GM12878 (cell line): ENCODE data around the gene NEAT1. TPM values are rescaled to one million over a fixed set of nuclear protein-coding genes. Genes with fewer than 3 reads are reported as not detected.
A peak's percentile ranks its signal among the peaks of the same experiment; 100 is the strongest.

Source experiments
- ASH2L ChIP-seq: fragments of 300-600, 200-600 bp; sonication (generic); IDR thresholded peaks from 2 replicates; pipeline ENCODE4 v1.6.1; 2017; ENCODE audit warnings: low read depth, mild to moderate bottlenecking, borderline replicate concordance
- BCL11A ChIP-seq: IDR thresholded peaks from 2 replicates; pipeline ENCODE4 v1.6.1; 2011; ENCODE audit warnings: low read depth, low read length
- CBX5 ChIP-seq: sonication (generic); IDR thresholded peaks from 2 replicates; pipeline ENCODE4 v1.6.1; 2016; ENCODE audit warnings: low read depth, moderate library complexity, mild to moderate bottlenecking, inconsistent platforms
- CHD4 ChIP-seq: fragments of 200-600 bp; sonication (generic); IDR thresholded peaks from 2 replicates; pipeline ENCODE4 v1.6.1; 2016; ENCODE audit warnings: mild to moderate bottlenecking
- ESRRA ChIP-seq: IDR thresholded peaks from 2 replicates; pipeline ENCODE4 v1.6.1; 2012; ENCODE audit warnings: mild to moderate bottlenecking, low read length, improper control_type of control experiment
- HDGF ChIP-seq: fragments of 450-650 bp; IDR thresholded peaks from 2 replicates; pipeline ENCODE4 v1.6.1; 2016; ENCODE audit warnings: antibody characterized with exemption
- IKZF1 ChIP-seq: fragments of 450-650 bp; conservative IDR thresholded peaks from 2 replicates; pipeline ENCODE4 v1.6.1; 2017; ENCODE audit warnings: antibody characterized with exemption, mild to moderate bottlenecking
- IRF4 ChIP-seq: IDR thresholded peaks from 2 replicates; pipeline ENCODE4 v1.6.1; 2011; ENCODE audit warnings: low read depth, low read length
- JUND ChIP-seq: IDR thresholded peaks from 2 replicates; pipeline ENCODE4 v1.6.1; 2012; ENCODE audit warnings: low read depth, mild to moderate bottlenecking, low read length, improper control_type of control experiment, moderate library complexity
- LARP7 ChIP-seq: fragments of 450-650 bp; IDR thresholded peaks from 2 replicates; pipeline ENCODE4 v1.6.1; 2017; ENCODE audit warnings: mild to moderate bottlenecking
- MXI1 ChIP-seq: fragments of 150-350 bp; IDR thresholded peaks from 2 replicates; pipeline ENCODE4 v1.6.1; 2011; ENCODE audit warnings: low read depth, mild to moderate bottlenecking, inconsistent platforms, low read length, improper control_type of control experiment
- RELA ChIP-seq: fragments of 450-650 bp; IDR thresholded peaks from 2 replicates; pipeline ENCODE4 v1.8.0; 2014; ENCODE audit warnings: borderline replicate concordance; ENCODE audit not compliant: partially characterized antibody
- SIX5 ChIP-seq: IDR thresholded peaks from 2 replicates; pipeline ENCODE4 v1.6.1; 2011; ENCODE audit warnings: mild to moderate bottlenecking, low read depth, low read length, moderate library complexity; ENCODE audit not compliant: severe bottlenecking
- SP1 ChIP-seq: IDR thresholded peaks from one replicate; pipeline ENCODE4 v1.6.1; 2011; ENCODE audit warnings: low read depth, low read length
- STAT3 ChIP-seq: IDR thresholded peaks from 2 replicates; pipeline ENCODE4 v1.6.1; 2011; ENCODE audit warnings: low read depth, low read length, improper control_type of control experiment
- SUZ12 ChIP-seq: fragments of 200-600 bp; sonication (generic); IDR thresholded peaks from one replicate; pipeline ENCODE4 v1.6.1; 2018; ENCODE audit warnings: antibody characterized with exemption, mild to moderate bottlenecking; ENCODE audit not compliant: unreplicated experiment
- TCF12 ChIP-seq: IDR thresholded peaks from 2 replicates; pipeline ENCODE4 v1.6.1; 2011; ENCODE audit warnings: low read depth, mild to moderate bottlenecking, low read length
- ZBED1 ChIP-seq: IDR thresholded peaks from 2 replicates; pipeline ENCODE4 v1.6.1; 2016; ENCODE audit warnings: borderline replicate concordance
- ZNF207 ChIP-seq: fragments of 450-650 bp; IDR thresholded peaks from 2 replicates; pipeline ENCODE4 v1.6.1; 2014; ENCODE audit warnings: antibody characterized with exemption, mild to moderate bottlenecking, borderline replicate concordance
- polyA plus RNA-seq, 11 experiments: library from polyadenylated mRNA; depleted of rRNA in 4 of 11; unstranded in 6 of 11; stranded (reverse) in 5 of 11; fragments of >200 nt; fragmentation: Nextera tagmentation in 4 of 11; fragmentation: Illumina TruSeq in 1 of 11; extraction: Ambion mirVana in 4 of 11; extraction: Trizol in 1 of 11; gene quantifications; 1 replicate in 1 of 11; 2 replicates in 10 of 11; pipeline versions ENCODE4 v1.2.1 to v1.2.3, GENCODE V29; 2011 to 2016; ENCODE audit warnings: inconsistent platforms in 2 of 11, missing spikeins in 2 of 11, low read depth in 1 of 11
- total RNA-seq, 4 experiments: library from RNA; depleted of rRNA in 3 of 4; stranded (reverse); fragments of >200 nt in 3 of 4; fragmentation: Illumina TruSeq in 1 of 4; extraction: Trizol in 1 of 4; gene quantifications; 2 replicates each; pipeline versions ENCODE4 v1.2.1 to v1.2.3, GENCODE V29; 2013 to 2021
- TF ChIP-seq, protein P1 (sequence below): IDR thresholded peaks from 2 replicates; pipeline ENCODE4 v1.6.1; 2012; ENCODE audit warnings: improper control_type of control experiment, low read depth, low read length; ENCODE audit not compliant: insufficient replicate concordance
- TF ChIP-seq, protein P2 (sequence below): IDR thresholded peaks from 2 replicates; pipeline ENCODE4 v1.6.1; 2011; ENCODE audit warnings: borderline replicate concordance, low read depth, mild to moderate bottlenecking, moderate library complexity, low read length; ENCODE audit not compliant: insufficient read depth, poor library complexity, severe bottlenecking
- TF ChIP-seq, protein P3 (sequence below): fragments of 450-650 bp; formaldehyde crosslinking; IDR thresholded peaks from 2 replicates; pipeline ENCODE4 v1.4.0; 2020; ENCODE audit warnings: mild to moderate bottlenecking, moderate library complexity

Gene NEAT1
- total and polyA plus RNA-seq, 10 of the 15 experiments (the other 5 are each of a cell fraction or from before 2014, with no cell fraction given): 13.6 to 328 (median 69.4) TPM

DNA sequence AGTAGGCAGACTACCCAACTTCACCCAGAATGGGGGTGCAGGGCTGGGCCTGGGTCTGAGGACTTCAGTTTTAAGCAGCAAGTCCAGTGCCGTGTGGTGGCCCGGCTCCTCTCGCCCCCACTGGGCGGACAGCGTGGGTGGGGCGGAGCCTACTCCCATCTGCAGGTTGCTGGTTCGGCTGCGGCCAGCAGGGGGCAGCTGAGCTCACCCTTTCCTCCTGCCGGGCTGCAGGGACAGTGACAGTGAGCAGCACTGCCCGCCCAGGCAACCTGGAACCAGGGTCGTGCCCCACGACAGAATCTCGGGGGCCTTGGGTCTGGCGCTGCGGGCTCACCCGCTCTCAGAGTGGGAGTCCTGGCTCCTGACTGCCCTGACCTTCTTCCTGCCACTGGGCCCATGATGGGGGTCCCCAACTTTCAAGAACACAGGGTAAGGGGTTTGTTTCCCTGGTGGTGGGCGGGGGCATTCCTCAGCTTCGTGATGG, 6.2 kb upstream of the NEAT1 start (continued):
- TF ChIP-seq MXI1 (0 out of 2 replicates have a peak, but pooled peaks have one; percentile 38), BCL11A (no peak), RELA (peak; percentile 79), CBX5 (no peak), IKZF1 (peak; percentile 52), SIX5 (no peak), ZBED1 (no peak), TCF12 (0 out of 2 replicates have a peak, but pooled peaks have one; percentile 67), LARP7 (peak; percentile 68; the same call in 1 of the 2 replicates), IRF4 (peak; percentile 59; the same call in 1 of the 2 replicates), CHD4 (no peak), SUZ12 (no peak), STAT3 (no peak), SP1 (no peak), HDGF (peak; percentile 12; the same call in 1 of the 2 replicates), JUND (no peak), ESRRA (no peak), ZNF207 (peak; percentile 54; the same call in 1 of the 2 replicates), ASH2L (no peak)
- TF ChIP-seq, protein P1, sequence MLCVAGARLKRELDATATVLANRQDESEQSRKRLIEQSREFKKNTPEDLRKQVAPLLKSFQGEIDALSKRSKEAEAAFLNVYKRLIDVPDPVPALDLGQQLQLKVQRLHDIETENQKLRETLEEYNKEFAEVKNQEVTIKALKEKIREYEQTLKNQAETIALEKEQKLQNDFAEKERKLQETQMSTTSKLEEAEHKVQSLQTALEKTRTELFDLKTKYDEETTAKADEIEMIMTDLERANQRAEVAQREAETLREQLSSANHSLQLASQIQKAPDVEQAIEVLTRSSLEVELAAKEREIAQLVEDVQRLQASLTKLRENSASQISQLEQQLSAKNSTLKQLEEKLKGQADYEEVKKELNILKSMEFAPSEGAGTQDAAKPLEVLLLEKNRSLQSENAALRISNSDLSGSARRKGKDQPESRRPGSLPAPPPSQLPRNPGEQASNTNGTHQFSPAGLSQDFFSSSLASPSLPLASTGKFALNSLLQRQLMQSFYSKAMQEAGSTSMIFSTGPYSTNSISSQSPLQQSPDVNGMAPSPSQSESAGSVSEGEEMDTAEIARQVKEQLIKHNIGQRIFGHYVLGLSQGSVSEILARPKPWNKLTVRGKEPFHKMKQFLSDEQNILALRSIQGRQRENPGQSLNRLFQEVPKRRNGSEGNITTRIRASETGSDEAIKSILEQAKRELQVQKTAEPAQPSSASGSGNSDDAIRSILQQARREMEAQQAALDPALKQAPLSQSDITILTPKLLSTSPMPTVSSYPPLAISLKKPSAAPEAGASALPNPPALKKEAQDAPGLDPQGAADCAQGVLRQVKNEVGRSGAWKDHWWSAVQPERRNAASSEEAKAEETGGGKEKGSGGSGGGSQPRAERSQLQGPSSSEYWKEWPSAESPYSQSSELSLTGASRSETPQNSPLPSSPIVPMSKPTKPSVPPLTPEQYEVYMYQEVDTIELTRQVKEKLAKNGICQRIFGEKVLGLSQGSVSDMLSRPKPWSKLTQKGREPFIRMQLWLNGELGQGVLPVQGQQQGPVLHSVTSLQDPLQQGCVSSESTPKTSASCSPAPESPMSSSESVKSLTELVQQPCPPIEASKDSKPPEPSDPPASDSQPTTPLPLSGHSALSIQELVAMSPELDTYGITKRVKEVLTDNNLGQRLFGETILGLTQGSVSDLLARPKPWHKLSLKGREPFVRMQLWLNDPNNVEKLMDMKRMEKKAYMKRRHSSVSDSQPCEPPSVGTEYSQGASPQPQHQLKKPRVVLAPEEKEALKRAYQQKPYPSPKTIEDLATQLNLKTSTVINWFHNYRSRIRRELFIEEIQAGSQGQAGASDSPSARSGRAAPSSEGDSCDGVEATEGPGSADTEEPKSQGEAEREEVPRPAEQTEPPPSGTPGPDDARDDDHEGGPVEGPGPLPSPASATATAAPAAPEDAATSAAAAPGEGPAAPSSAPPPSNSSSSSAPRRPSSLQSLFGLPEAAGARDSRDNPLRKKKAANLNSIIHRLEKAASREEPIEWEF: no peak
- TF ChIP-seq, protein P2, sequence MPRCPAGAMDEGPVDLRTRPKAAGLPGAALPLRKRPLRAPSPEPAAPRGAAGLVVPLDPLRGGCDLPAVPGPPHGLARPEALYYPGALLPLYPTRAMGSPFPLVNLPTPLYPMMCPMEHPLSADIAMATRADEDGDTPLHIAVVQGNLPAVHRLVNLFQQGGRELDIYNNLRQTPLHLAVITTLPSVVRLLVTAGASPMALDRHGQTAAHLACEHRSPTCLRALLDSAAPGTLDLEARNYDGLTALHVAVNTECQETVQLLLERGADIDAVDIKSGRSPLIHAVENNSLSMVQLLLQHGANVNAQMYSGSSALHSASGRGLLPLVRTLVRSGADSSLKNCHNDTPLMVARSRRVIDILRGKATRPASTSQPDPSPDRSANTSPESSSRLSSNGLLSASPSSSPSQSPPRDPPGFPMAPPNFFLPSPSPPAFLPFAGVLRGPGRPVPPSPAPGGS: no peak
- TF ChIP-seq, protein P3, sequence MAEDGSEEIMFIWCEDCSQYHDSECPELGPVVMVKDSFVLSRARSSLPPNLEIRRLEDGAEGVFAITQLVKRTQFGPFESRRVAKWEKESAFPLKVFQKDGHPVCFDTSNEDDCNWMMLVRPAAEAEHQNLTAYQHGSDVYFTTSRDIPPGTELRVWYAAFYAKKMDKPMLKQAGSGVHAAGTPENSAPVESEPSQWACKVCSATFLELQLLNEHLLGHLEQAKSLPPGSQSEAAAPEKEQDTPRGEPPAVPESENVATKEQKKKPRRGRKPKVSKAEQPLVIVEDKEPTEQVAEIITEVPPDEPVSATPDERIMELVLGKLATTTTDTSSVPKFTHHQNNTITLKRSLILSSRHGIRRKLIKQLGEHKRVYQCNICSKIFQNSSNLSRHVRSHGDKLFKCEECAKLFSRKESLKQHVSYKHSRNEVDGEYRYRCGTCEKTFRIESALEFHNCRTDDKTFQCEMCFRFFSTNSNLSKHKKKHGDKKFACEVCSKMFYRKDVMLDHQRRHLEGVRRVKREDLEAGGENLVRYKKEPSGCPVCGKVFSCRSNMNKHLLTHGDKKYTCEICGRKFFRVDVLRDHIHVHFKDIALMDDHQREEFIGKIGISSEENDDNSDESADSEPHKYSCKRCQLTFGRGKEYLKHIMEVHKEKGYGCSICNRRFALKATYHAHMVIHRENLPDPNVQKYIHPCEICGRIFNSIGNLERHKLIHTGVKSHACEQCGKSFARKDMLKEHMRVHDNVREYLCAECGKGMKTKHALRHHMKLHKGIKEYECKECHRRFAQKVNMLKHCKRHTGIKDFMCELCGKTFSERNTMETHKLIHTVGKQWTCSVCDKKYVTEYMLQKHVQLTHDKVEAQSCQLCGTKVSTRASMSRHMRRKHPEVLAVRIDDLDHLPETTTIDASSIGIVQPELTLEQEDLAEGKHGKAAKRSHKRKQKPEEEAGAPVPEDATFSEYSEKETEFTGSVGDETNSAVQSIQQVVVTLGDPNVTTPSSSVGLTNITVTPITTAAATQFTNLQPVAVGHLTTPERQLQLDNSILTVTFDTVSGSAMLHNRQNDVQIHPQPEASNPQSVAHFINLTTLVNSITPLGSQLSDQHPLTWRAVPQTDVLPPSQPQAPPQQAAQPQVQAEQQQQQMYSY (CRISPR knock-in tag): no peak
